HG03460 (cell line): ENCODE data around the gene ZFP36L1.
A peak's percentile ranks its signal among the peaks of the same experiment; 100 is the strongest.

Experiments
- ATAC-seq: cut with Tn5 transposase; IDR thresholded peaks from one replicate; pipeline ENCODE4 v1.9.1; 2021; ENCODE audit not compliant: unreplicated experiment

Gene ZFP36L1

DNA sequence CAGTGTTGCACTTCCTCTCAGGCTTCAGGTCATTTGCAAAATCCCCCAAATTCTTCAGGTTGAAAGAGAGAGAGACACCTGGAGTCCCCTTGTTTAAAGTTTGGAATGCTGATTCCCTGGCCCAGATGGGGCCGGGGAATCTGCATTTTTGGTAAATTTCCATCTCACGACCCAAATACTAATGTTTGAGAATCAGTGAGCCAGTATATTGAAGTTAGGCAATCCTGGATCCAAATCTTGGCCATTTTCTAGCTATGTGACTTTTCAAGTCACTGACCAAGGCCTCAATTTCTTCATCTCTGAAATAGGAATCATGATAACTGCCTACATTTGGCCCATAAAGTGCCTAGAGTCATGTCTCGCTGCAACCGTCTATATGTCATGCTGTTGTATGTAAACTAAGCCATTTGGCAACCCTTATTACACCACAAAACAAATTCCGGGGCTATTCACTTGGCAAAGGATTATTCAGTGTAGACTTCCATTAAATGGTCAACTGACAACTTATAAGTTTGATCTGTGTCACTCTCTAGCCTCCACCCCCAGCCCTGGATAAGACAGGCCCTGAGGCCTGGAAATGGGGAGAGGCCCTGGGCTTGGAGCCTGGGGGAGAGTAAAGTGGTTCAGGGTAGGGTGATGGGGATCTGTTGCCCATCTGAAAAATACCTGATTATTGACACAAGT is 3.7 kb upstream of the ZFP36L1 start:
- no peak for ATAC-seq

GRCh38 chr14:68795597-68796417 is 2.9 kb upstream of the ZFP36L1 start:
- ATAC-seq, result peak; percentile 35

DNA sequence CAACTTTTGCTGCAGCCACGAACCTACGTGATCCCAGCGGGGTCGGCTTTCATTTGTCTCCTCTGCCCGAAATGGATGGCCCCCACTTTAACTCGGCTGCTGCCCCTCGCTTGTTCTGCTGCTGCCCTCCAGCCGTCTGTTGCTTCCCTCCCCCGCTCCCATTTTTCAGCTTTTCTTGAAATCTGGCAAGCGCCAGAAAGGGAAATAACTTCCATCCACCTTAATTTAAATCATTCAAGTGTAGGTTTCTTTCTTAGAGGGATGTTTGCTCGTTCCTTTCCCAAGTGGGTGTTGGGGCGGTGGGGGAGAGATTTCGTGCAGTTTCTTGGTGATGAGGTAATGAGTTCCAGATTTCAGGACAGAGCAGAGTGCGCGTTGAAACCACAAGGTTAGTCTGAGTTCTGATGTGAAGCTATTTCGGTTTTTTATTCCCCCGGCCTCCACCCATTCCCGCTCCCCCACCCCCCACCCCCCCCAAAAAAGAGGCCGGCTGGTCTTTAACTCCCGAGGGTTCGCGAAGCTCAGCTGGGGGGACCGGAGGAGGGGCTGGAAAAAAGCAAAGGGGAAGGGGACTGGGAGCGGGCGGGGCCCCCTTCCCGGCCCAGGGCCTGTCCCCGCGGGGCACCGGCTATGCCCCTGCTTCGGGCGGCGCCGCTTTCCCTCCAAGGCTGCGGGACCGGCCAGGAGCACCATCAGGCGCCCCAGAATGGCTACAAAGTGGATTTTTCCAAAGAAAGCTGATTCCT is 2.2 kb upstream of the ZFP36L1 start:
- no peak for ATAC-seq

DNA sequence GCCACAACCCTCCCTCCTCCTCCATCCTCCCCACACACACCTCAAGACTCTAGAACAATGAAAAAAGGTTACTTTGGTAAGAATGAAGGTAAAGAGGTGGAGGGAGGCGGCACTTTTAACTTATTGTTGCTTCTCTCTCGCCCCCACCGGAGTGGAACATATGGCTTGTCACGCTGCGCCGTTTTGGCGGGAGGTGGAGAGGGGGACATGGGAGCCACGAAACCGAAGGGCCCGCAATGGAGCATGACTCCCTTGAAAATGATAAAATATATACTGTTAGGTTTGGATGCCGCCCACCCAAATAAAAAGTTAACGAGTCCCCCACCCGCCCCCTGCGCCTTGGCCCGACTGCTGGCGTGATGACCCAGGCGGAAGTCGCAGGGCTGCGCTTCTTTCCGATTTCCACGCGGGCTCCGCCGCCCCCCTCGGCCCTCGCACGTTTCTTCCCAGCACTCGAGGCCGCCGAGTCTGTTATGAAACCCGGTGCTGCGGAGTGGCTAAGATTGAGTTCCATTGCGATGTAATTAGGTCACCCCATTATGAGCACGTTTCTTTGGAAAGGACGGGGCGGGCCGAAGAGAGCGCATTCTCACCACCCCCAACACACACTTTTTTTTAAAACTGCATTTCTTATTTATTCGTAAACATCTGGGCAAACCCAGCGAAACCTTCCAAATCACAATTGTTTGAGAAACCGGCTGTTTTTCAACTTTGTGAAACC is 1.4 kb upstream of the ZFP36L1 start:
- no peak for ATAC-seq

GRCh38 chr14:68793734-68794129 is 865 bp upstream of the ZFP36L1 start:
- no peak for ATAC-seq

DNA sequence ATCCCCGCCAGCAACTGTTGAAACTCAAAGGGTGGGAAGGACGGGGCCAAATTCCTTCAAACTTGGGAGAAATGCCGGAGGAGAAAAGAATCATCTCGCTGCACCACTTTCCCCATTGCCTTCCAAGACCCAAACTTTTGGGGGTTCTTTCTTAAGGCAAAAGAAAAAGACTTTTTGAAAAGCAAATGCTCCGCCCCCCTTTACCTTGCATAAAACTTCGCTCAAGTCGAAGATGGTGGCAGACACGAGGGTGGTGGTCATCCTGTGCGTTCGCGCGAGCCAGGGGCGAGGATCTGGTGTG is 239 bp downstream of the ZFP36L1 start:
- no peak for ATAC-seq

DNA sequence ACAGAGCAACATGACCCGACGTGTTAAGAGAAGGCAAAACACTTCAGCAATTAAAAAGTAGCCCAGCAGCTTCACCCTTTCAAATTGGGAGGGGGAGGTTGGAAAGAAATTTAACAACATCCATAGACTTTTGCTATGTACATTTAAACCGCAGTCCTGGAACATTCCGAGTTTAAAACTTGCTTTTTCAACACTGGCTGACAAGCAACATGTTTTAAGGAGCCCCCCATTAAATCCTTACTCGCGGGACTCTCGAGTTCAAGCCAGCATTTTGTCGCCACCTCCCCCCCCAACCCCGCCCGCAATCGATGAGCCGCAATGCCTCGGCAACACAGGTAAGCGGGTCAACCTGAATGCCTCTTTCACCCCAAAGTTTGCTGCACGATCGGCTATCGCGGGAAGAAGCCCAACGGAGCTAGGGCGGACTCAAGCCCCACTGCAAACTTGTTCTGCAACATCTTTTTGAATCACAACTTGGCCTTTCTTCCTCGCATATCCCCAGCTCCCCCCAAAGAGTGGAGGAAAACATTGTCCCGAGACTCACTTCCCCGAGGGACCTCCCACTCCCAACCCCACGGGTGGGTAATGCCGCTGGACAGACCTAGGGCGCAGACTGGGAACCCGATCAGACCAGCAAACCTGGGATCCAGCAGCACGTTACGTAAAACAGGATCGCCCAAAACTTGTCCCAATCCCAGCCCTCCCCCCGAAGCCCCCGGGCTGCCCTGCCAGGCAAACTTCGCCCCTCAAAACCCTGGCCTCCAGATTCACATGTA is 777 bp downstream of the ZFP36L1 start:
- no peak for ATAC-seq

GRCh38 chr14:68791078-68791901 is 1.6 kb downstream of the ZFP36L1 start:
- no peak for ATAC-seq

- ATAC-seq, result no peak
These were observed 2.2 kb downstream of the ZFP36L1 start for GRCh38 chr14:68790644-68791077.

DNA sequence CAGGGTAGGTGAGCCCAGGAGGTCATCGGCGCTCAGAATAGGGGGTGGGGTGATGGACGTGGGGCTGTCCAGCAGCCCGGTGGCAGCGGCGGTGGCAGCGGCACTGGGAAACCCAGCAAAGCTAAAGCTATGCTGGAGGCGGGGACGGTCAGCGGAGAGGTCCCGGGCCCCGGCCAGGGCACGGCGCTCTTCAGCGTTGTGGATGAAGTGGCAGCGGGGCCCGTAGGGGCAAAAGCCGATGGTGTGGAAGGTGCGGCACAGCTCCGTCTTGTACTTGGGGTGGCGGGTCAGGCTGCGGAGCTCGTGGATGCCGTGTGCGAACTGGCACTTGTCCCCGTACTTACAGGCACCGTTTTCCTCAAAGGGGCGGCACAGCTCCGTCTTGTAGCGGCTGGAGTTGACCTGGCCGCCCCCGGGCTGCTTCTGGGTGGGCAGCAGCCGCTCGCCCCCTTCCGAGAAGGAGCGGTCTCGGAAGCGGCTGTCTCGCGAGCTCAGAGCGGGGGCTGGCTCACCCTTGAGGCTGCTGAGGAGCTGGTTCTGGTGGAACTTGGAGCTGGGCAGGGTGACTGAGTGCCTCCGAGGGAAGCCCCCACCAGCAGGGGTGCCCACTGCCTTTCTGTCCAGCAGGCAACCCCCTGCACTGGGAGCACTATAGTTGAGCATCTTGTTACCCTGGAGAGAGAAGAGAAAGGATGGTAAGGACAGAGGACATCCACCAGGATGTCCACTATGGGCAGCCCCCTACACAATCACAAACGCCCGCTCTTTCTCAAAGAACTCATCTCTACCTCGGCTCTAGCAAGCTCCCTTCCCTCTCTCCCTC is 2.8 kb downstream of the ZFP36L1 start:
- ATAC-seq, result no peak

DNA sequence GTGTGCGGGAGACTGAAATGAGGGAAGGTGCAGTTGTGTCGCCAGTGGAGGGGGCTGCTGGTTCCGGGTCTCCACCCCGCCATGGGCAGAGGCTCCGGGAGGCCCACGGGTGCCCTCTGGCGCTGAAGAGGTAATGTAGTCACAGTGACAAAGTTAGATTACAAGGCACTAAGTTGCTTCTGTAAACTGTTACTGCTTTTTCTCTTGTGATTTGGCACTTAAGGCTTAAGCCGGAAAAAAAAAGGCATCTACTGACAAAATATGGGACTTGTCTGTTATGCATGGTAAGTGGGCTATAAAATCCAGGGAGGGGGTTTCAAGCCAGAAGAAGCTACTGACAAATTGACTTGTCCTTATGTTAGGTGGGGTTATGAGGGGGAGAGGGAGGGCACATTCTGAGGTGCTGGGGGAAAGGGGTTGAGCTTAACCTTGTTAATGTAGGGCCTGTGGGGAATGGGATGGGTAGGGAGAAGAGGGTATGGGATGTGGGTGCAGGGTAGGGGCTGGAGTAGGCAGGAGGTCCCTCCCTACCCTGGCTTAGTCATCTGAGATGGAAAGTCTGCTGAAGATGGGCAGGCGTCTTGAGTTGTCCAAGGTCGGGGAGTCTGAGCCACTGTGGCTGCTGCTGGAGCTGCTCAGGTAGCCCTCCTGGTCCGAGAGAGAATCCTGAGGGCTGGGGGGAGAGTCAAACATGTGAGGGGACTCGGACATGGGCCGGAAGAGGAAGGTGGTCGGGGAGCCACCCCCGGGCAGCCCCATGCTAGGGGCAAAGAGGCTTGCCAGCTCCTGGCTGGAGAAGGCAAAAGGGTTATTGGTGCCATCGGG is 3.7 kb downstream of the ZFP36L1 start:
- ATAC-seq, result no peak

DNA sequence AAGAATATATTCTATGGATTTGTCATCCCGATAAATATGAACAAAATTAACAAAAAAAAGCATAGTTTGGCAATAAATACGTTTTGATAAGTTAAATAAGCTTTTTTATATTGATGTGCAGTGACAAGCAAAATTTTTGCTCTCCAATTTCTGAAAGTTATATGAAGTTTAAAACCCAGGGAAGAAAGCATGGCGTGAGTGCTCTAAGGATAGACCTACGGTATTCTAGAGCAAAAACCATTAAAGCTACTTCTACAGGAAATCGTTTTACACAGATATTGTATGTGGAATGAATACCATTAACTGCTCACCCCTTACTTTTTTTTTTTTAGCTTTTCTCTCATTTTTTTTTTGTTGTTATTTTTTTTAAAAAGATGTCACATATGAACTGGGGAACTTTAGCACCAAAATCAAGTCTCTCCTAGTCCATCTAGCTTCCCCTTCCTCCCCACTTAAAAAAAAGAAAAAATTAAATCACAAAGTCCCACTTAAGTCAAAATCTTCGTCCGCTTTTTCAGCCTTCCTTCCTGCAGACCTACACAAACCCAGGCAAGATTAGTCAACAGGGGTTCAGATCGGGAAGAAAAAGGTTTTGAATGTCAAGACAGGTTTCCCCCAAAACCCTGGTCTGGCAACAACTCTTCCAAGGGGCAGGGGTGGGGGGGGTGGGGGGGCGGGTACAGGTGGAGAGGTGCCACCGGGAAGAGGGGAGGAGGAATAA is 4.4 kb downstream of the ZFP36L1 start:
- ATAC-seq, result no peak

DNA sequence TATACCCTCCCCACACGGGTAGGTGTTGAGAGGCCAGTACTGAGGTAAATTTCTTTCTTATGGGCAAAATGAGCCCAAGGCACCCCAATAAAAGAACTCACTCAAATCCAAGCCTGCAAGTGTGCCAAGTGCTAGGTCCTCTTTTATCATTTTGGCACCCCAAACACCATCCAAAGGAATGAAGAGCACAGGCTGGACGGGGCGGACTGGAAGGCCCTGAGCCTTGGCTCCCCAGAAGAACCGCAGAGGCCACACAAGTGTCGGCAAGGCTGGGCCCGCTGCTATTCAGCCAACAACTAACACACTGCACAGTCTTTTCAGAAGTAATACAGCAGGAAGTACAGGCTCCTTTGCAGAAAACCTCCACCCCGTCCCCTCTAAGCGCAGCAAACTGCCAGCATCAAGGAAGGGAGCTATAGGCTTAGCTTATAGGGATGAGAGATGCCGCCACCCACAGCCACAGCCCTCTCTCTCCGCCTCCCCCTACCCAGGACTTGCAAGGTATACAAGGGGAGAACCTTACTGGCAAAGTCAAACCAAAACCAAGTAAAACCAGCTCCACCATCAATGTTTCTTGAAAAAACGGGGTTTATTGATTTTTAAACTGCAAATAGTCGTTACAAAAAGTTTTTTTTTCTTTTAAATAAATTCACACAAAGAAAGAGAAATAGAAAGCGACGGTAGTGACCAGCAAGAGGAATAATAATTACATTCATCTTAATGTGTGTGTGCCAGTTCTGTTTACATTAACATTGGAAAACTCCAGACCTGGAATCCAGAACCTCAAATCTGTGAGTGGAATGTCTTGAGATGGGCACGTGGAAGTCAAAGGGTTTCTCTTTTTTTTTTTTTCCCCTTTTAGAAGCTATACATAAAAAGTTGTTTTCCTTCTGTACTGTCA is 5.5 kb downstream of the ZFP36L1 start:
- no peak for ATAC-seq

DNA sequence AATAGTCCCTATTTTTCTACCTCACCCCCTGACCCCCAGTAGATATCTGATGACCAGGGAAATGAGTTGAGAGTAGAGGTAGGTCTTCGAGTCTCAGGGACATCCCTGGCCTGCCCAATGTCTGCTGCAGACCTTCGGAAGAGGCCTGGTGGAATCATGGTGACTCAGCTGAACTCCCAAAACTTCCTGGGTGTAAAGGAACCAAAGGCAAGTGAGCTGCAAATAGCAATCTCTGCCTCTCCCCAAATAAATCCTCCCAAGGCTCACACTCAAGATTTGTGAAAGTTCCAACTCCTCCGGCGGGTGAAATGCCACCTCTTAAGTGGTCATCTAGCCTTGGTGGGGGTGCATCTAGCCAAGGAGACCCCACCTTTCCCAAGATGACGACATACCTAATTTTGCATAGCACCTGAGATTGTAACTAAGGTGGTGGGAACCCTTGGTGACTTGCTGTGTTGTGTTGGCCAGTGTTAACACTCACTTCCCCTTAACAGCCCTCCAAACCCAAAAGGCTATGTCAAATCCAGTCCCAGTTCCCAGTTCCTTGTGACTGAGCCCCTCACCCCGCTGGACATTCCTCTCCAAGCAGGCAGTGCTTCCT is 6.3 kb downstream of the ZFP36L1 start:
- ATAC-seq, result no peak

GRCh38 chr14:68785534-68786490 is 7.1 kb downstream of the ZFP36L1 start:
- no peak for ATAC-seq
